ACC112 (cell line): ENCODE data around the gene PDE2A.

Experiments
- H2AFZ ChIP-seq: fragments of 200-600 bp; sonication (generic); one replicate; pipeline ENCODE4 v1.6.0; 2017; ENCODE audit warnings: antibody characterized with exemption, low read length; ENCODE audit not compliant: unreplicated experiment
- H3K27ac ChIP-seq: fragments of 200-600 bp; sonication (generic); 2 replicates; pipeline ENCODE4 v1.5.1; 2014; ENCODE audit warnings: low read depth, mild to moderate bottlenecking, antibody characterized with exemption, low read length, moderate library complexity
- H3K27me3 ChIP-seq: fragments of 200-600 bp; sonication (generic); 2 replicates; pipeline ENCODE4 v1.6.1; 2014; ENCODE audit warnings: mild to moderate bottlenecking, antibody characterized with exemption, low read length, moderate library complexity, mixed read lengths; ENCODE audit not compliant: insufficient read depth
- H3K36me3 ChIP-seq: fragments of 200-600 bp; sonication (generic); 2 replicates; pipeline ENCODE4 v1.6.1; 2016; ENCODE audit warnings: mild to moderate bottlenecking, antibody characterized with exemption, low read length, moderate library complexity, mixed read lengths; ENCODE audit not compliant: insufficient read depth
- H3K4me1 ChIP-seq: fragments of 200-600 bp; sonication (generic); one replicate; pipeline ENCODE4 v1.6.1; 2016; ENCODE audit warnings: low read length, mixed read lengths; ENCODE audit not compliant: insufficient read depth, unreplicated experiment, control insufficient read depth
- H3K4me3 ChIP-seq: fragments of 200-600 bp; sonication (generic); 2 replicates; pipeline ENCODE4 v1.5.1; 2014; ENCODE audit warnings: mild to moderate bottlenecking, low read depth, low read length
- H3K79me2 ChIP-seq: fragments of 200-600 bp; sonication (generic); one replicate; pipeline ENCODE4 v1.6.0; 2016; ENCODE audit warnings: low read length; ENCODE audit not compliant: control insufficient read depth, unreplicated experiment, insufficient read depth

Gene PDE2A

DNA sequence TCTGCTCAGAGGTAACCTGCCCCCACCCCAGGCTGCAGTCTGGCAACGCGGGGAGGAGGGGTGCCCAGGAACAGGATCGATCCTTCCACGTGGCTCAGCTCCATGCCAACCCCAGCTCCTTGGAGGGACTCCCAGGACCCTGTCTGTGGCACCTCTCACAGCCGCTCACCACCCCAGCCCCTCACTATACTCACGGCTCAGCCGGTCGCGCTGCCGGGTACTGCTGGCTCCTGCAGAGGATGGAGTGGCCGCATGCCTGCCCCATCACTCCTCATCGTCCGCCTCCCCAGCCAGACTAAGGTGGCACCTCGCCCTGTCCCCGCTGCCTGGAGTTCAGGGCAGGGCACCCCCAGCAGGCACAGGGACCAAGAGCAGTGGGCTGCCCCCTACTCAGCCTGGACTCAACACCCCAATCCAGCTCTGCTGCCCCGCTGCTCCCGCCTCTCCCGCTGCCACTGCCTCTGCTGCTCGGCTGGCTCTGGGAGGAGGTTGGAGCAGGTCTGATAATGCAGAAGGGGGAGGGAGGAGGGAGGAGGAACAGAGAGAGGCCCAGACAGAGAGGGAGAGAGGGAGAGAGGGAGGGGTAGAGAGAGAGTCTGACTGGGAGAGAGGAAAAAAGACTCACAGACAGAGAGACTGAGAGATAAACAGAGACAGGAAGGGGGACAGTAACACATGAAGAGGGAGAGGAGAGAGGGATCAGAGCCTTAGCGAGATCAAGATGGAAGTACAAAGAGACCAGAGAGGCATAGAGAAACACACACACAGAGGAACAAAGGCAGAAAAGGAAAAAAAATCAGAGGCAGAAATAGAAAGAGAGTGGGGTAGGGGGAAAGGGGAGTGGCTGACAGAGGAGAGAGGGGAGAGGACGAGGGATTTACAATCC, at the start of gene PDE2A:
Gene PDE2A, minus strand, starts transcription at position 480 of the 886 bp plus-strand sequence. Its CDS starts 215 bp downstream, at position 265.
- H3K4me3 ChIP-seq = no peak within 1 kb of the TSS
- H2AFZ ChIP-seq = no peak within 1 kb of the TSS
- no peaks in the 10 kb centered on the region for H3K4me1 ChIP-seq
- peaks cover 98% of the 10 kb centered on the region for H3K27me3 ChIP-seq
- H3K36me3 ChIP-seq = no peaks in the 10 kb centered on the region
- H3K79me2 ChIP-seq = no peaks in the 10 kb centered on the region
- H3K27ac ChIP-seq = no peak within 1 kb of the TSS

DNA sequence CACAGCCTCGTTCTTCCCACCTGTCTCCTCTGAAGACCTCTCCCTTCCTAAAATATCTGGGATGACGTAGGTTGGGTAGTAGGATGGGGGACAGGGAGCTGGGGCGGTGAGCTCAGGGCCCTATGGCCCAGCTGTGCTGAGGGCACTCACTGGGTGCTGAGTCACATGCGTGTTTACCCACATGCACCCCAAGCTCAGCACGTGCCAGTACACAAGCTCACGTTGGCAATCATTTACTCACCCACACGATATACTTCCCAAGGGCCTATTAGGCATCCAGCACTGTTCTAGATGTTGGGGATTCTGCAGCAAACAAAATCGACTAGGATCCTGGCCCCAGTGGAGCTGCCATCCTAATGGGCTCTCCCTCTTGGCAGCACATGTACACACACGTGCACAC, 49.3 kb upstream of the PDE2A start:
- Histone ChIP-seq H2AFZ (no peak overlapping the region), H3K79me2 (peaks cover 52% of the 10 kb centered on the region), H3K4me1 (peaks cover 39% of the 10 kb centered on the region), H3K4me3 (no peak overlapping the region), H3K27me3 (no peaks in the 10 kb centered on the region), H3K36me3 (no peaks in the 10 kb centered on the region; the same call in 1 of the 2 replicates), H3K27ac (no peak overlapping the region)

DNA sequence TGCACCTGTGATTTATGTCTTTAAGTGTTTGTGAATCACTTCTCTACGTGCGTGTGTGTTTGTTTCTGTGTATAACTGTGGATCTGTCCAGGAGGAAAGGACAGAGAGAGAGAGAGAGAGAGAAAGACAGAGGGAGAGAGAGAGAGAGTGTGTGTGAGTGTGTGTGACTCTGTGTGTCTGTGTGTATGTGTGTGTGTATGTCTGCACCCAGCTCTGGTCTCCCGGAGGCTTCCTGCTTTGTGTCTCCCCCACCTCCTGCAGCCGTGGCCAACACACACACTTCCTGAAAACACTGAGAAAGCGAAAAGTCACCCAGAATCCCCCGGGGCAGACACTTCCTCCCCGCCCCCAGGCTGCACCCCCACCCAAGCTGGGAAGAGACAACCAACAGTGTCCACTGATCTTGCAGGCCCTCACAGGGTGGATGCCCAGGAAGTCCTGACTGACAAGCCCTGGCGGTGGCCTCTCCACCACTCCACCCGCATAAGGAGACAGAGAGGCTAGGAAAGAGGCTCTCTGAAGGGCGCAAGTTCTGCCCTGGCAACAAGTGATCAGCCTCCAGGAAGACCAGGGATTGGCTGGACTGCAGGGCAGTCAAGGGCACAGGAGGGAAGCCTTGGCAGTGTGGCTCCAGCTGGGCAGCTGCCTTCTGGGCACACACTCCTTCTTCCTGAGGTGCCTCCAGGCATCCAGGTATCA, 48.0 kb upstream of the PDE2A start:
- H3K27me3 ChIP-seq = no peaks in the 10 kb centered on the region
- peak overlapping the region; percentile 82 for H3K4me3 ChIP-seq
- H3K27ac ChIP-seq = peak overlapping the region; percentile 70
- H3K36me3 ChIP-seq = no peaks in the 10 kb centered on the region; the same call in 1 of the 2 replicates
- peaks cover 64% of the 10 kb centered on the region for H3K79me2 ChIP-seq
- peak overlapping the region; percentile 55 for H2AFZ ChIP-seq
- H3K4me1 ChIP-seq = peaks cover 29% of the 10 kb centered on the region

DNA sequence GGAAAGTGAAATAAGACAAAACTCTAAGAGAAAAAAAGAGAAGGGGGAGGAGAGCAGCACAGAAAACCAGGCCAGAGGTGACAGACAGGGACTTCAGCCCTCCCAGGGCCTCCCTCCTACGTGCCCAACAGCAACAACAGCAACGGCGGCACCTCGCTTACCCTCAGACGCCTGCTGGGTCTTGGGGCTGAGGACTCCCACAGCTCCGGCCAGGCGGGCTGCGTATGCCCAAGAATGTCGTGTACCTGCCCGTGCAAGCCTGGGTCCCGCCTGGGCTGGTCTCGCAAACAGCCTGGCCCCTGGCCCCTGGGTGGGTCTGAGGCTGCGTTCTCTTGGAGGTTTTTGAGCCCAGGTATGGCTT, 47.4 kb upstream of the PDE2A start:
- Histone ChIP-seq H3K27me3 (no peaks in the 10 kb centered on the region), H3K27ac (peak overlapping the region; percentile 70), H3K4me1 (peaks cover 27% of the 10 kb centered on the region), H3K4me3 (peak overlapping the region; percentile 82), H3K36me3 (no peaks in the 10 kb centered on the region; the same call in 1 of the 2 replicates), H2AFZ (peak overlapping the region; percentile 55), H3K79me2 (peaks cover 67% of the 10 kb centered on the region)

DNA sequence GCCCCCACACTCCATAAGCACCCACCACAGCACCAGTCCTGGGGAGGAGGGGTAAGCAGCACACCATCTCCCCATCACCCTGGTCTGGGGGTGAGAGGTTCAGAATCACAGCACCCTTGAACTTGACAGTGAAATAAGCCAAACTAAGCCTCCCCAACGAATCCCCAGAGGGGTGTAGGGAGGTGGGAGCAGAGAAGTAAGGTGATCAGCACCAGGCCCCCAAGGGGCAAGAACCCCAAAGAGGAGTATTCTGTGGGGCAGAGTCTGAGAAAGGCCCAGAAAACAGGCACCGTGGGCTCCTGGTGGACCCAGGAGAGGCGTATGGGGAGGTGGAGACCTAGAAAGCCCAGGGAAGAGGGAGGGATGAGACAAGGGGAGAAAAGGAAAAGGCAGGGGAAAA, 47.1 kb upstream of the PDE2A start:
- peaks cover 27% of the 10 kb centered on the region for H3K4me1 ChIP-seq
- H3K79me2 ChIP-seq = peaks cover 71% of the 10 kb centered on the region
- peak overlapping the region; percentile 70 for H3K27ac ChIP-seq
- peak overlapping the region; percentile 82 for H3K4me3 ChIP-seq
- H2AFZ ChIP-seq = no peak overlapping the region
- no peaks in the 10 kb centered on the region for H3K27me3 ChIP-seq
- no peaks in the 10 kb centered on the region; the same call in 1 of the 2 replicates for H3K36me3 ChIP-seq

DNA sequence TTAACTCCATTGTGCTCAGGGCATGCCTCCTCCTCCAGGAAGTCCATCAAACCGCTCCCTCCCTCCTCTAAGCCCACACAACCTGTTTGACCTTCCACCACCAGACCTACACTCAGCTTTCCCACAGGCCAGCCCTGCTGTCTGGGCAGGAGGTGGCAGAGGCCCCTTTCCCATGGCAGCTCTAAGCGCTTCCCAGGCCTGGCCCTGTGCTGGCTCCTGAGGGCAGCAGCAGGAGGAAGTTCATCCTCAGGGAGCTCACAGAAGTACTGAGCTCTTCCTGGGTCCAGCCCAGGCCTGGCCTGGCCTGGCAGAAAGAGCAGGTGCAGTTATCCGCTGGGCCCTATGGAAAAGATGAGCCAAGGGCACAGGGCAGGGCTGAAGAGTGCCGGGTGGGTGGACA, 46.6 kb upstream of the PDE2A start:
- no peaks in the 10 kb centered on the region; the same call in 1 of the 2 replicates for H3K36me3 ChIP-seq
- H3K27ac ChIP-seq = no peak overlapping the region
- no peaks in the 10 kb centered on the region for H3K27me3 ChIP-seq
- H3K4me3 ChIP-seq = peak overlapping the region; percentile 82
- peaks cover 27% of the 10 kb centered on the region for H3K4me1 ChIP-seq
- peaks cover 71% of the 10 kb centered on the region for H3K79me2 ChIP-seq
- H2AFZ ChIP-seq = no peak overlapping the region

DNA sequence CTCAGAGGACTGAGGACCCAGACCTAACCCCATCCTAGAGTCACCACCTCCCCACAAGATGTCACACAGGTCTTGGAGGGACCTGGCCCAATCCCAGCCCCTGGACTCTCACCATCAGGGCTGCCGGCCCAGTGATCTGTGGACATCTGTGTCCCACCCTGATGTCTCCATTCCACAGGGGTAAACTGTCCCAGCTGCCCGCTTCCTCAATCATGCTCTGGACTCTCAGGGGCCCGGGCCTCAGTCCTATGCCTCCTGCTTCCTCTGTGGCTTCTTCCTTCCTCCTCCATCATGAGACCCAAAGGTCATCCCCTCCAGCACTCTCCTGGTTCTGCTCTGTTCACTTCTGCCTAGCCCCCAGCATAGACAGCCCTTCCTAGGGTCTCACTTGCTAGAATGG, 45.8 kb upstream of the PDE2A start:
- Histone ChIP-seq H3K79me2 (peaks cover 71% of the 10 kb centered on the region), H3K4me3 (peak overlapping the region; percentile 82; the same call in 1 of the 2 replicates), H3K4me1 (peaks cover 27% of the 10 kb centered on the region), H3K27ac (no peak overlapping the region), H2AFZ (no peak overlapping the region), H3K36me3 (no peaks in the 10 kb centered on the region; the same call in 1 of the 2 replicates), H3K27me3 (no peaks in the 10 kb centered on the region)

DNA sequence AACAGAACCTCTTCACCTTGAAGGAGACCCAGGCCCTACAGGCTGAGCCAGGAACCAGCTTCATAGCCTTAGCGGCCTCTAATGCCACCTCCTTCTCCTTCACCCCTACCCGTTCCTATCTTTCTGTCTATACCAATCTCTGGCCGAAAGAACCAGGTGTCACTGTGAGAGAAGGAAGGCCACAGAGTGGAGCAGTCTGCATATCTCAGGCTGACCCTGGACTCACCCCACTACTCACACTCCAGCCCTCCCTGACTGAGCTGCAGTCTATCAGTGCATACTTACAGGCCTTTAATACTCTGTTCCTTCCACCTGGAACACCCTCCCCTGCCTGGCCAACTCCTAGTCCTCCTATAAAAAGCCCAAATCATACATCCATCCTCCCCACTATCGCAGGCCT, 45.3 kb upstream of the PDE2A start:
- no peaks in the 10 kb centered on the region; the same call in 1 of the 2 replicates for H3K36me3 ChIP-seq

DNA sequence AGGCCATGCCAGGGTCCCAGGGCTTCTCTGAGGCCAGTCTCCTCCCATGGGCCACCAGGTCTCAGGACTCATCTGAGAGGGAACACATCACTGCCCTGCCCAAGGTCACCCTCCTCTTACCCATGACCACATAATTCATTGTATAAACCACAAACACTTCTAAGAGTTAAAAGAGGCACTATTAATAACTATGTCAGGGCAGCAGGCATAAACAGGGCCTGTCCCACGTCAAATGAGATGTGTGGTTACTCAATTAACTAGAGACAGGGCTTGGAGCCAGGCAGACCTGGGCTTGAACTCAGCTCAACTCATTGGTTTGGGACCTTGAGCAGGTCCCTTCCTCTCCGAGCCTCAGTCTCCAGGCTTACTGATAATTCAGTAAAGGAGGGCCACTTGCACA, 44.9 kb upstream of the PDE2A start:
- peaks cover 67% of the 10 kb centered on the region for H3K79me2 ChIP-seq
- H2AFZ ChIP-seq = no peak overlapping the region

More for the DNA sequence above, 45.3 kb upstream of the PDE2A start:
- Histone ChIP-seq H3K79me2 (peaks cover 71% of the 10 kb centered on the region), H3K4me1 (peaks cover 27% of the 10 kb centered on the region), H2AFZ (no peak overlapping the region), H3K27me3 (no peaks in the 10 kb centered on the region), H3K27ac (no peak overlapping the region), H3K4me3 (no peak overlapping the region; the same call in 1 of the 2 replicates)

DNA sequence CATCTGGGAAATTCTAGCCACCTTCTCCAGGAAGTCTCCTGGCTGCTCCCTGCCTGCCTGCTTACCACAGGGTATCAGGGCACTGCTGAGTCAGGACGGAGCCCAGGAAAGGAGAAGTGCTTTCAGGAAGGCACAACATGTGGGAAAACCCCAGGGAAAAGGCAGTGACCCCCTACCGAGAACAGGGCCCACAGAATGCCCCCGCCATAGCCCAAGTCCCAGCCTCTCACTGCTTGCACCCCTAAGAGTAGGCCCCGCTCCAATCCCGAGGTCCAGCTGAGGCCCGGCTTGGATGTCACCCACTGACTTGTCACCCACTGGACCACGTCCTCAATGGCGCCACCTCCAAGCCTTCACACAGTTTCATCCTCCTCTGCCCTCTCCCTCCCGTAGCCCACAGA, 43.9 kb upstream of the PDE2A start:
- Histone ChIP-seq H2AFZ (no peak overlapping the region), H3K4me3 (no peak overlapping the region), H3K27me3 (no peaks in the 10 kb centered on the region), H3K36me3 (no peaks in the 10 kb centered on the region; the same call in 1 of the 2 replicates), H3K27ac (no peak overlapping the region), H3K79me2 (peaks cover 58% of the 10 kb centered on the region), H3K4me1 (peaks cover 27% of the 10 kb centered on the region)

More for the DNA sequence above, 44.9 kb upstream of the PDE2A start:
- Histone ChIP-seq H3K4me3 (no peak overlapping the region), H3K27me3 (no peaks in the 10 kb centered on the region), H3K36me3 (no peaks in the 10 kb centered on the region; the same call in 1 of the 2 replicates), H3K4me1 (peaks cover 27% of the 10 kb centered on the region), H3K27ac (no peak overlapping the region)
